ENCODE results near the gene ASB8. TPM values are rescaled to one million over a fixed set of nuclear protein-coding genes. Genes with fewer than 3 reads are reported as not detected.

Gene ASB8
- total and polyA plus RNA-seq, 2 of the 4 experiments (the other 2 are of a cell fraction) = 22.9 to 26.7 TPM

- Histone ChIP-seq H4K5ac (ENCODE audit: low read depth, low read length) (no peak overlapping the region), H3K9me3 (ENCODE audit: control insufficient read depth, insufficient read depth, low read length) (no peaks in the 10 kb centered on the region), H3K4me2 (ENCODE audit: low read depth, low read length) (no peak overlapping the region), H2BK120ac (ENCODE audit: low read depth, low read length) (no peak overlapping the region), H3K14ac (replicated peaks; ENCODE audit: low read depth, low read length) (no peak overlapping the region), H2BK20ac (ENCODE audit: low read depth, low read length) (no peak overlapping the region), H3K9ac (ENCODE audit: low read depth, low read length) (no peak overlapping the region), H3K56ac (ENCODE audit: extremely low read depth, insufficient read depth, low read length) (no peak overlapping the region), H2BK5ac (ENCODE audit: low read depth, low read length, poor library complexity, severe bottlenecking) (no peak overlapping the region), H3K4me1 (ENCODE audit: control insufficient read depth, insufficient read depth, low read length) (no peaks in the 10 kb centered on the region), H3K79me1 (ENCODE audit: low read depth in 1 of 2, low read length in 2 of 2) (no peaks in the 10 kb centered on the region), H4K8ac (ENCODE audit: low read depth in 2 of 2, low read length in 2 of 2) (no peak overlapping the region), H4K91ac (ENCODE audit: insufficient read depth, low read depth, low read length) (no peak overlapping the region), H2BK15ac (ENCODE audit: low read depth, low read length) (no peak overlapping the region), H3K4ac (ENCODE audit: low read depth, low read length) (no peak overlapping the region), H3K27ac (ENCODE audit: insufficient read depth, low read length) (no peak overlapping the region), H4K20me1 (ENCODE audit: insufficient read depth, low read length) (no peaks in the 10 kb centered on the region), H3K27me3 (ENCODE audit: control insufficient read depth, insufficient read depth, low read length) (peaks cover 5% of the 10 kb centered on the region), H3K9me1 (ENCODE audit: insufficient read depth, low read length) (no peaks in the 10 kb centered on the region), H2AK9ac (replicated peaks; ENCODE audit: low read depth, low read length, poor library complexity) (no peak overlapping the region), H3K23ac (ENCODE audit: low read depth, low read length) (no peak overlapping the region), H3K36me3 (ENCODE audit: control insufficient read depth, insufficient read depth, low read length) (no peaks in the 10 kb centered on the region), H3K18ac (ENCODE audit: low read depth, low read length) (no peak overlapping the region), H2AFZ (replicated peaks; ENCODE audit: low read length, poor library complexity) (no peak overlapping the region), H2AK5ac (ENCODE audit: low read depth, low read length) (no peak overlapping the region), H3K4me3 (ENCODE audit: insufficient read depth, low read depth, low read length) (no peak overlapping the region)
- in situ Hi-C loops (cut with MboI; ENCODE audit: low sequenced_read_pairs) = no loop called here
- intact Hi-C loops (cut with micrococcal nuclease) = loop anchor here (5.0 to 10.0 kb wide), 2 partner anchors 448 to 454 kb away; no protein-coding TSS in a partner anchor
- DNase-seq (no peak), ATAC-seq (ENCODE audit: low read depth) (no peak)
- BruUV-seq (replicated peaks) = no TSS peak
- CTCF ChIA-PET = interaction anchor here (0.6 to 1.3 kb wide), 2 partner anchors 14 to 53 kb away, joined by 4 to 7 read pairs; partner anchors contain the start of gene CCDC184
- no peak for TF ChIP-seq MAFK (IDR thresholded peaks at IDR 0.05; ENCODE audit: low read depth, low read length)
- TF ChIP-seq BHLHE40 (IDR thresholded peaks at IDR 0.05; ENCODE audit: low read depth, low read length) = no peak
- no peak for TF ChIP-seq RAD21 (IDR thresholded peaks at IDR 0.05; ENCODE audit: low read length)
- no peak for TF ChIP-seq CTCF (conservative IDR thresholded peaks at IDR 0.05; ENCODE audit: low read depth, low read length)
- TF ChIP-seq POLR2A (IDR thresholded peaks at IDR 0.05; ENCODE audit: low read depth, low read length) = no peak
- TF ChIP-seq CHD1 (IDR thresholded peaks at IDR 0.05; ENCODE audit: low read depth, low read length) = no peak
- no peak for TF ChIP-seq MAZ (IDR thresholded peaks at IDR 0.05; ENCODE audit: borderline replicate concordance, low read depth, low read length)
- no peak for TF ChIP-seq MXI1 (IDR thresholded peaks at IDR 0.05; ENCODE audit: borderline replicate concordance, low read depth, low read length)
- TF ChIP-seq RCOR1 (IDR thresholded peaks at IDR 0.05; ENCODE audit: insufficient replicate concordance, low read length) = no peak
- TF ChIP-seq USF2 (IDR thresholded peaks at IDR 0.05; ENCODE audit: low read depth, low read length) = no peak
- no peak for TF ChIP-seq FOS (IDR thresholded peaks at IDR 0.05; ENCODE audit: low read depth, low read length)
- no peak for TF ChIP-seq RFX5 (IDR thresholded peaks at IDR 0.05; ENCODE audit: low read depth, low read length)
- no peak for TF ChIP-seq SMC3 (IDR thresholded peaks at IDR 0.05; ENCODE audit: low read depth, low read length)
- no peak for TF ChIP-seq ELK1 (IDR thresholded peaks at IDR 0.05; ENCODE audit: borderline replicate concordance, low read depth, low read length)
- no peak for TF ChIP-seq NFE2L2 (IDR thresholded peaks at IDR 0.05; ENCODE audit: low read depth, low read length)
- no peak for TF ChIP-seq CEBPB (IDR thresholded peaks at IDR 0.05; ENCODE audit: low read depth, low read length)
- dilution Hi-C loops (cut with HindIII; ENCODE audit: low sequenced_read_pairs, unreplicated experiment) = no loop called here
- WGBS, 2 experiments (ENCODE audit: extremely low coverage in 2 of 2, insufficient read length in 1 of 2) = 78% methylated on average over 14 of the region's 19 CpGs; no CpG with 5 or more reads in 1 of the 2 experiments
- POLR2A ChIA-PET (ENCODE audit: unreplicated experiment) = no interaction called here
Observed at GRCh38 chr12:48169011-48169410, 11.7 kb upstream of the ASB8 start.

All from IMR-90 (cell line).